ENCODE data around the gene NCL. TPM values are rescaled to one million over a fixed set of nuclear protein-coding genes. Genes with fewer than 3 reads are reported as not detected.

NCL gene
- total and polyA plus RNA-seq, 2 of the 4 experiments (the other 2 are of a cell fraction): 267 to 289 TPM

DNA sequence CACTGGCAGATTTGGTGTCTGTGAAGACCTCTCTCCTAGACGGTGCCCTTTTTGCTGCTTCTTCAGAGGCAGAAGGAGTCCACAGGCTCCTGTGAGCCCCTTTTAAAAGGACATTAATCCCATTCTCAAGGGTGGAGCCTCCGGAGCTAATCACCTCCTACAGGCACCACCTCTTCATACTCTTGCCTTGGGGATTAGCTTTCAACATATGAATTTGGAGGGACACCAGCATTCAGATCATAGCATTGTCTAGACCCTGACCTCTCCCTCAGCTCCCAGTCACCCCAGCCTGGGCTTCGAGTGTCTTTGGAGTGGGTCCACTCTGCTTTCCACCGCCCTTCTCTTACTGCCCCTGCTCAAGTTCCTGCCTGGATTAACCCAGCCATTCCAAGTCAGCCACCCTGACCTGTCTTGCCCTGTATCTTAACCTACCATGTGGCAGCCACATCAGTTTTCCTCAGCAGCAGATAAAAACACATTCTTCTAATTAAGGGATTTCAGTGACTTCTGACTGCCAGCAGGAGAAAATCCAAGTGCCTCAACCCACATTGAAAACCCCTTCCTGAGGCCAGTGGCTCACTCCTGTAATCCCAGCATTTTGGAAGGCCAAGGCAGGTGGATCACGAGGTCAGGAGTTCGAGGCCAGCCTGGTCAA lies 6.1 kb upstream of the NCL start:
- dilution Hi-C loops (cut with HindIII; ENCODE audit: low sequenced_read_pairs, unreplicated experiment): no loop called here
- Histone ChIP-seq H4K20me1 (ENCODE audit: insufficient read depth, low read length) (no peaks in the 10 kb centered on the region), H3K18ac (ENCODE audit: low read depth, low read length) (no peak overlapping the region), H2BK20ac (ENCODE audit: low read depth, low read length) (no peak overlapping the region), H3K9me1 (ENCODE audit: insufficient read depth, low read length) (no peaks in the 10 kb centered on the region), H3K27me3 (ENCODE audit: control insufficient read depth, insufficient read depth, low read length) (peaks cover 9% of the 10 kb centered on the region), H2AK9ac (replicated peaks; ENCODE audit: low read depth, low read length, poor library complexity) (no peak overlapping the region), H4K8ac (ENCODE audit: low read depth in 2 of 2, low read length in 2 of 2) (no peak overlapping the region), H3K36me3 (ENCODE audit: control insufficient read depth, insufficient read depth, low read length) (no peaks in the 10 kb centered on the region), H3K23ac (ENCODE audit: low read depth, low read length) (no peak overlapping the region), H3K9me3 (ENCODE audit: control insufficient read depth, insufficient read depth, low read length) (no peaks in the 10 kb centered on the region), H2AK5ac (ENCODE audit: low read depth, low read length) (no peak overlapping the region), H3K9ac (ENCODE audit: low read depth, low read length) (no peak overlapping the region), H3K4me2 (ENCODE audit: low read depth, low read length) (no peak overlapping the region), H3K4ac (ENCODE audit: low read depth, low read length) (no peak overlapping the region), H3K79me1 (ENCODE audit: low read depth in 1 of 2, low read length in 2 of 2) (peaks cover under 1 to 4% of the 10 kb centered on the region in 2 experiments; a peak in 2 of 4 replicates), H3K56ac (ENCODE audit: extremely low read depth, insufficient read depth, low read length) (no peak overlapping the region), H3K27ac (ENCODE audit: insufficient read depth, low read length) (no peak overlapping the region), H4K91ac (ENCODE audit: insufficient read depth, low read depth, low read length) (no peak overlapping the region), H2BK5ac (ENCODE audit: low read depth, low read length, poor library complexity, severe bottlenecking) (no peak overlapping the region), H3K14ac (replicated peaks; ENCODE audit: low read depth, low read length) (no peak overlapping the region), H2BK15ac (ENCODE audit: low read depth, low read length) (no peak overlapping the region), H4K5ac (ENCODE audit: low read depth, low read length) (no peak overlapping the region), H2BK120ac (ENCODE audit: low read depth, low read length) (no peak overlapping the region), H3K4me1 (ENCODE audit: control insufficient read depth, insufficient read depth, low read length) (no peaks in the 10 kb centered on the region; the same call in 1 of the 2 replicates), H3K4me3 (ENCODE audit: insufficient read depth, low read depth, low read length) (no peak overlapping the region), H2AFZ (replicated peaks; ENCODE audit: low read length, poor library complexity) (no peak overlapping the region)
- POLR2A ChIA-PET (ENCODE audit: unreplicated experiment): no interaction called here
- DNase-seq (no peak), ATAC-seq (ENCODE audit: low read depth) (peak; percentile 27; the same call in 1 of the 2 replicates)
- TF ChIP-seq MXI1 (IDR thresholded peaks at IDR 0.05; ENCODE audit: borderline replicate concordance, low read depth, low read length) (no peak), POLR2A (IDR thresholded peaks at IDR 0.05; ENCODE audit: low read depth, low read length) (no peak), SMC3 (IDR thresholded peaks at IDR 0.05; ENCODE audit: low read depth, low read length) (no peak), NFE2L2 (IDR thresholded peaks at IDR 0.05; ENCODE audit: low read depth, low read length) (no peak), RAD21 (IDR thresholded peaks at IDR 0.05; ENCODE audit: low read length) (no peak), CHD1 (IDR thresholded peaks at IDR 0.05; ENCODE audit: low read depth, low read length) (no peak), BHLHE40 (IDR thresholded peaks at IDR 0.05; ENCODE audit: low read depth, low read length) (no peak), MAFK (IDR thresholded peaks at IDR 0.05; ENCODE audit: low read depth, low read length) (no peak), RFX5 (IDR thresholded peaks at IDR 0.05; ENCODE audit: low read depth, low read length) (no peak), FOS (IDR thresholded peaks at IDR 0.05; ENCODE audit: low read depth, low read length) (no peak), CEBPB (IDR thresholded peaks at IDR 0.05; ENCODE audit: low read depth, low read length) (no peak), MAZ (IDR thresholded peaks at IDR 0.05; ENCODE audit: borderline replicate concordance, low read depth, low read length) (no peak)
- TF ChIP-seq, protein P1, sequence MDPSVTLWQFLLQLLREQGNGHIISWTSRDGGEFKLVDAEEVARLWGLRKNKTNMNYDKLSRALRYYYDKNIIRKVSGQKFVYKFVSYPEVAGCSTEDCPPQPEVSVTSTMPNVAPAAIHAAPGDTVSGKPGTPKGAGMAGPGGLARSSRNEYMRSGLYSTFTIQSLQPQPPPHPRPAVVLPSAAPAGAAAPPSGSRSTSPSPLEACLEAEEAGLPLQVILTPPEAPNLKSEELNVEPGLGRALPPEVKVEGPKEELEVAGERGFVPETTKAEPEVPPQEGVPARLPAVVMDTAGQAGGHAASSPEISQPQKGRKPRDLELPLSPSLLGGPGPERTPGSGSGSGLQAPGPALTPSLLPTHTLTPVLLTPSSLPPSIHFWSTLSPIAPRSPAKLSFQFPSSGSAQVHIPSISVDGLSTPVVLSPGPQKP (IDR thresholded peaks at IDR 0.05; ENCODE audit: borderline replicate concordance, low read depth, low read length): no peak
- TF ChIP-seq, protein P2, sequence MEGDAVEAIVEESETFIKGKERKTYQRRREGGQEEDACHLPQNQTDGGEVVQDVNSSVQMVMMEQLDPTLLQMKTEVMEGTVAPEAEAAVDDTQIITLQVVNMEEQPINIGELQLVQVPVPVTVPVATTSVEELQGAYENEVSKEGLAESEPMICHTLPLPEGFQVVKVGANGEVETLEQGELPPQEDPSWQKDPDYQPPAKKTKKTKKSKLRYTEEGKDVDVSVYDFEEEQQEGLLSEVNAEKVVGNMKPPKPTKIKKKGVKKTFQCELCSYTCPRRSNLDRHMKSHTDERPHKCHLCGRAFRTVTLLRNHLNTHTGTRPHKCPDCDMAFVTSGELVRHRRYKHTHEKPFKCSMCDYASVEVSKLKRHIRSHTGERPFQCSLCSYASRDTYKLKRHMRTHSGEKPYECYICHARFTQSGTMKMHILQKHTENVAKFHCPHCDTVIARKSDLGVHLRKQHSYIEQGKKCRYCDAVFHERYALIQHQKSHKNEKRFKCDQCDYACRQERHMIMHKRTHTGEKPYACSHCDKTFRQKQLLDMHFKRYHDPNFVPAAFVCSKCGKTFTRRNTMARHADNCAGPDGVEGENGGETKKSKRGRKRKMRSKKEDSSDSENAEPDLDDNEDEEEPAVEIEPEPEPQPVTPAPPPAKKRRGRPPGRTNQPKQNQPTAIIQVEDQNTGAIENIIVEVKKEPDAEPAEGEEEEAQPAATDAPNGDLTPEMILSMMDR (conservative IDR thresholded peaks at IDR 0.05; ENCODE audit: low read depth, low read length): no peak
- BruUV-seq (replicated peaks): no TSS peak
- in situ Hi-C loops (cut with MboI; ENCODE audit: low sequenced_read_pairs): no loop called here
- CTCF ChIA-PET: interaction anchor here (1.3 kb wide), 1 partner anchor 13 kb away, joined by 3 read pairs; no protein-coding TSS in a partner anchor
- intact Hi-C loops (cut with micrococcal nuclease): no loop called here
- WGBS, 2 experiments (ENCODE audit: extremely low coverage in 2 of 2, insufficient read length in 1 of 2): no CpG with 5 or more reads among the region's 6 CpGs
